Astrocyte (in vitro differentiated cells and primary cell): ENCODE measurements around the gene ASF1A. TPM values are rescaled to one million over a fixed set of nuclear protein-coding genes. Genes with fewer than 3 reads are reported as not detected.
A peak's percentile ranks its signal among the peaks of the same experiment; 100 is the strongest.

Source experiments
- DNase-seq: peaks from one replicate; pipeline ENCODE4 v3.0.0-alpha.2; 2010; ENCODE audit warnings: low read depth
- FAIRE-seq: peaks from 2 replicates; lab custom pipeline; 2011; peaks lifted over from hg19 to GRCh38; lab: Jason Lieb, UNC
- H2AFZ ChIP-seq: 2 replicates; pipeline ENCODE4 v1.6.0; 2012; ENCODE audit warnings: low read depth, low read length, inconsistent platforms
- H3K27ac ChIP-seq: 2 replicates; pipeline ENCODE4 v1.5.1; 2011; ENCODE audit warnings: low read depth, low read length, inconsistent platforms
- H3K27me3 ChIP-seq: 2 replicates; pipeline ENCODE4 v1.6.0; 2011; ENCODE audit warnings: low read length, inconsistent platforms; ENCODE audit not compliant: insufficient read depth
- H3K36me3 ChIP-seq: 2 replicates; pipeline ENCODE4 v1.5.1; 2011; ENCODE audit warnings: low read length, inconsistent platforms; ENCODE audit not compliant: insufficient read depth
- H3K4me1 ChIP-seq: 2 replicates; pipeline ENCODE4 v1.5.1; 2011; ENCODE audit warnings: low read length, inconsistent platforms; ENCODE audit not compliant: insufficient read depth
- H3K4me2 ChIP-seq: 2 replicates; pipeline ENCODE4 v1.6.0; 2012; ENCODE audit warnings: low read length, inconsistent platforms
- H3K4me3 ChIP-seq: 2 replicates; pipeline ENCODE4 v1.5.1; 2011; ENCODE audit warnings: low read depth, mild to moderate bottlenecking, low read length, inconsistent platforms; ENCODE audit not compliant: insufficient read depth
- H3K79me2 ChIP-seq: 2 replicates; pipeline ENCODE4 v1.6.0; 2012; ENCODE audit warnings: mild to moderate bottlenecking, low read length, inconsistent platforms; ENCODE audit not compliant: insufficient read depth
- H3K9ac ChIP-seq: 2 replicates; pipeline ENCODE4 v1.6.0; 2012; ENCODE audit warnings: mild to moderate bottlenecking, low read length, inconsistent platforms
- H3K9me3 ChIP-seq: 2 replicates; pipeline ENCODE4 v1.5.1; 2012; ENCODE audit warnings: low read depth, mild to moderate bottlenecking, low read length, inconsistent platforms; ENCODE audit not compliant: insufficient read depth
- H4K20me1 ChIP-seq: 2 replicates; pipeline ENCODE4 v1.6.0; 2012; ENCODE audit warnings: low read length, inconsistent platforms; ENCODE audit not compliant: insufficient read depth
- H3K27ac Mint-ChIP-seq: one replicate; pipeline ENCODE4 v1.8.0; 2021; ENCODE audit warnings: mild to moderate bottlenecking, mixed read lengths; ENCODE audit not compliant: unreplicated experiment
- H3K27me3 Mint-ChIP-seq: one replicate; pipeline ENCODE4 v1.8.0; 2021; ENCODE audit warnings: low read depth, mixed read lengths; ENCODE audit not compliant: unreplicated experiment
- H3K36me3 Mint-ChIP-seq: one replicate; pipeline ENCODE4 v1.8.0; 2021; ENCODE audit warnings: low read depth, mixed read lengths; ENCODE audit not compliant: unreplicated experiment
- H3K4me1 Mint-ChIP-seq: one replicate; pipeline ENCODE4 v1.8.0; 2021; ENCODE audit warnings: low read depth, mixed read lengths; ENCODE audit not compliant: unreplicated experiment
- H3K4me3 Mint-ChIP-seq: one replicate; pipeline ENCODE4 v1.8.0; 2021; ENCODE audit warnings: mild to moderate bottlenecking, moderate library complexity, mixed read lengths; ENCODE audit not compliant: unreplicated experiment
- H3K9me3 Mint-ChIP-seq: one replicate; pipeline ENCODE4 v1.8.0; 2021; ENCODE audit warnings: mild to moderate bottlenecking, mixed read lengths; ENCODE audit not compliant: unreplicated experiment
- CTCF ChIP-seq: IDR thresholded peaks from 2 replicates; pipeline ENCODE4 v1.5.1; 2011; ENCODE audit warnings: low read depth, mild to moderate bottlenecking, inconsistent platforms, low read length, moderate library complexity; ENCODE audit not compliant: insufficient read depth
- EZH2 ChIP-seq: IDR thresholded peaks from 2 replicates; pipeline ENCODE4 v1.6.1; 2012; ENCODE audit warnings: mild to moderate bottlenecking, low read length, inconsistent platforms; ENCODE audit not compliant: insufficient read depth
- total RNA-seq: library from RNA; stranded (reverse); gene quantifications from 2 replicates; pipeline ENCODE4 v1.2.1, GENCODE V29; 2021

ASF1A gene
- total RNA-seq, 1 donor from 2014 or later: 35.7 TPM

- Histone ChIP-seq H3K4me2 (peak overlapping the region; percentile 42), H3K27me3 (no peaks in the 10 kb centered on the region), H3K9ac (no peak overlapping the region), H3K27ac (no peak overlapping the region), H3K4me1 (peaks cover 8% of the 10 kb centered on the region), H3K9me3 (no peaks in the 10 kb centered on the region), H3K36me3 (peaks cover 22% of the 10 kb centered on the region), H3K79me2 (peaks cover 85% of the 10 kb centered on the region), H2AFZ (no peak overlapping the region), H4K20me1 (peaks cover 10% of the 10 kb centered on the region), H3K4me3 (no peak overlapping the region)
- peak; percentile 58 for DNase-seq
- H3K27ac Mint-ChIP-seq: peak overlapping the region; percentile 72
- H3K27me3 Mint-ChIP-seq: no peaks in the 10 kb centered on the region
- H3K36me3 Mint-ChIP-seq: peaks cover 9% of the 10 kb centered on the region
- H3K4me3 Mint-ChIP-seq: peak overlapping the region; percentile 58
- TF ChIP-seq EZH2 (no peak), CTCF (no peak)
- FAIRE-seq: no peak
- H3K4me1 Mint-ChIP-seq: peaks cover 41% of the 10 kb centered on the region
- no peaks in the 10 kb centered on the region for H3K9me3 Mint-ChIP-seq
These were observed 3.4 kb downstream of the ASF1A start for GRCh38 chr6:118897386-118897785.

- no peak overlapping the region for H2AFZ ChIP-seq
- Mint-ChIP-seq H3K36me3 (peaks cover 9% of the 10 kb centered on the region), H3K4me1 (peaks cover 56% of the 10 kb centered on the region), H3K9me3 (no peaks in the 10 kb centered on the region), H3K27ac (no peak overlapping the region), H3K27me3 (no peaks in the 10 kb centered on the region), H3K4me3 (peak overlapping the region; percentile 54)
- H4K20me1 ChIP-seq: peaks cover 10% of the 10 kb centered on the region
- peak overlapping the region; percentile 2 for H3K4me2 ChIP-seq
- TF ChIP-seq EZH2: no peak
- TF ChIP-seq CTCF: no peak
- peaks cover 96% of the 10 kb centered on the region for H3K79me2 ChIP-seq
- no peaks in the 10 kb centered on the region for H3K9me3 ChIP-seq
- H3K36me3 ChIP-seq: peaks cover 28% of the 10 kb centered on the region
- no peak overlapping the region for H3K27ac ChIP-seq
- no peak overlapping the region for H3K9ac ChIP-seq
- FAIRE-seq (no peak), DNase-seq (no peak)
- H3K27me3 ChIP-seq: no peaks in the 10 kb centered on the region
- peaks cover 16% of the 10 kb centered on the region for H3K4me1 ChIP-seq
- no peak overlapping the region for H3K4me3 ChIP-seq
These were observed 6.0 kb downstream of the ASF1A start for GRCh38 chr6:118899948-118900347.

GRCh38 chr6:118902726-118903125 lies 8.8 kb downstream of the ASF1A start:
- Mint-ChIP-seq H3K27me3 (no peaks in the 10 kb centered on the region), H3K27ac (peak overlapping the region; percentile 95), H3K4me3 (no peak overlapping the region), H3K4me1 (peaks cover 58% of the 10 kb centered on the region), H3K9me3 (no peaks in the 10 kb centered on the region), H3K36me3 (peaks cover 12% of the 10 kb centered on the region)
- Histone ChIP-seq H2AFZ (no peak overlapping the region), H3K4me1 (peaks cover 16% of the 10 kb centered on the region), H3K4me2 (peak overlapping the region; percentile 31), H3K9ac (peak overlapping the region; percentile 12), H3K4me3 (no peak overlapping the region), H3K27ac (peak overlapping the region; percentile 45), H3K36me3 (peaks cover 49% of the 10 kb centered on the region), H3K27me3 (no peaks in the 10 kb centered on the region), H3K9me3 (no peaks in the 10 kb centered on the region), H3K79me2 (peaks cover 87% of the 10 kb centered on the region), H4K20me1 (peaks cover 10% of the 10 kb centered on the region)
- FAIRE-seq (peak; percentile 20), DNase-seq (peak; percentile 48)
- TF ChIP-seq CTCF (no peak), EZH2 (no peak)
